Activated naive CD8-positive, alpha-beta T cell treated with anti-CD3 and anti-CD28 coated beads, Interleukin-2, amount 10 ng/mL, durations not matched to agents 7 days and 5 days (primary cell): ENCODE results near the gene ST6GALNAC5. TPM values are rescaled to one million over a fixed set of nuclear protein-coding genes. Genes with fewer than 3 reads are reported as not detected.

Experiments
- ATAC-seq: fragments of 150-1000 bp; cut with Tn5 transposase; one replicate; pipeline ENCODE4 v1.10.0; 2021; ENCODE audit warnings: low read depth, moderate library complexity
- POLR2A ChIA-PET: fragments of 350-600 bp; sonication (Branson Sonifier 250); formaldehyde crosslinking; loops from one replicate; lab custom pipeline; 2021; ENCODE audit warnings: antibody characterized with exemption; lab: Charles Lee
- DNase-seq: peaks from one replicate; pipeline ENCODE4 v3.0.0; 2021
- H3K27ac Mint-ChIP-seq: one replicate; pipeline ENCODE4 v1.8.0; 2022; ENCODE audit warnings: mild to moderate bottlenecking, mixed read lengths
- H3K27me3 Mint-ChIP-seq: one replicate; pipeline ENCODE4 v1.8.0; 2022; ENCODE audit warnings: mild to moderate bottlenecking, moderate library complexity, mixed read lengths
- H3K36me3 Mint-ChIP-seq: one replicate; pipeline ENCODE4 v1.8.0; 2021; ENCODE audit warnings: mild to moderate bottlenecking, mixed read lengths
- H3K4me1 Mint-ChIP-seq: one replicate; pipeline ENCODE4 v1.8.0; 2021; ENCODE audit warnings: mixed read lengths
- H3K4me3 Mint-ChIP-seq: one replicate; pipeline ENCODE4 v1.8.0; 2022; ENCODE audit warnings: mild to moderate bottlenecking, moderate library complexity, mixed read lengths
- H3K9me3 Mint-ChIP-seq: one replicate; pipeline ENCODE4 v1.8.0; 2021; ENCODE audit warnings: mixed read lengths
- total RNA-seq, 2 experiments: library from RNA; stranded (reverse); gene quantifications; one replicate each; pipeline ENCODE4 v1.2.3, GENCODE V29; 2021

ST6GALNAC5 gene
- total RNA-seq, 2 experiments from 2014 or later, result not detected

- ATAC-seq, result no peak
- Mint-ChIP-seq H3K4me1 (peaks cover 4% of the 10 kb centered on the region), H3K27ac (no peak overlapping the region), H3K9me3 (peaks cover 4% of the 10 kb centered on the region), H3K4me3 (no peak overlapping the region), H3K36me3 (no peaks in the 10 kb centered on the region), H3K27me3 (peaks cover 6% of the 10 kb centered on the region)
- POLR2A ChIA-PET, result no interaction called here
- DNase-seq, result no peak
Observed at GRCh38 chr1:77038000-77038399, 170.7 kb downstream of the ST6GALNAC5 start.

GRCh38 chr1:77039111-77039510 lies 171.8 kb downstream of the ST6GALNAC5 start:
- POLR2A ChIA-PET, result no interaction called here
- Mint-ChIP-seq H3K27me3 (peaks cover 6% of the 10 kb centered on the region), H3K4me3 (no peak overlapping the region), H3K4me1 (peaks cover 4% of the 10 kb centered on the region), H3K9me3 (peaks cover 4% of the 10 kb centered on the region), H3K36me3 (no peaks in the 10 kb centered on the region), H3K27ac (no peak overlapping the region)
- no peak for DNase-seq
- ATAC-seq, result no peak

GRCh38 chr1:77039739-77040138 lies 172.5 kb downstream of the ST6GALNAC5 start:
- DNase-seq (no peak), ATAC-seq (no peak)
- POLR2A ChIA-PET, result no interaction called here
- peaks cover 4% of the 10 kb centered on the region for H3K4me1 Mint-ChIP-seq
- no peak overlapping the region for H3K4me3 Mint-ChIP-seq
- no peak overlapping the region for H3K27ac Mint-ChIP-seq
- H3K36me3 Mint-ChIP-seq, result no peaks in the 10 kb centered on the region
- peaks cover 4% of the 10 kb centered on the region for H3K9me3 Mint-ChIP-seq
- peaks cover 3% of the 10 kb centered on the region for H3K27me3 Mint-ChIP-seq

- no peaks in the 10 kb centered on the region for H3K36me3 Mint-ChIP-seq
- H3K27ac Mint-ChIP-seq, result no peak overlapping the region
- H3K27me3 Mint-ChIP-seq, result peaks cover 3% of the 10 kb centered on the region
- POLR2A ChIA-PET, result no interaction called here
- no peak for ATAC-seq
- peaks cover 4% of the 10 kb centered on the region for H3K9me3 Mint-ChIP-seq
- H3K4me3 Mint-ChIP-seq, result no peak overlapping the region
- no peak for DNase-seq
- H3K4me1 Mint-ChIP-seq, result peaks cover 4% of the 10 kb centered on the region
Observed at GRCh38 chr1:77040826-77041225, 173.5 kb downstream of the ST6GALNAC5 start.

- POLR2A ChIA-PET, result no interaction called here
- Mint-ChIP-seq H3K36me3 (no peaks in the 10 kb centered on the region), H3K9me3 (no peaks in the 10 kb centered on the region), H3K27ac (no peak overlapping the region), H3K4me3 (no peak overlapping the region), H3K27me3 (peaks cover 9% of the 10 kb centered on the region), H3K4me1 (peaks cover 24% of the 10 kb centered on the region)
- ATAC-seq (peak; percentile 35), DNase-seq (no peak)
Observed at GRCh38 chr1:77044133-77044849, 177.0 kb downstream of the ST6GALNAC5 start.

- Mint-ChIP-seq H3K27me3 (peaks cover 9% of the 10 kb centered on the region), H3K9me3 (peaks cover 1% of the 10 kb centered on the region), H3K27ac (no peak overlapping the region), H3K36me3 (no peaks in the 10 kb centered on the region), H3K4me3 (peak overlapping the region; percentile 26), H3K4me1 (peaks cover 21% of the 10 kb centered on the region)
- no peak for DNase-seq
- no peak for ATAC-seq
- POLR2A ChIA-PET, result no interaction called here
Observed at GRCh38 chr1:77047575-77047974, 180.3 kb downstream of the ST6GALNAC5 start.

- Mint-ChIP-seq H3K27me3 (peaks cover 9% of the 10 kb centered on the region), H3K36me3 (no peaks in the 10 kb centered on the region), H3K4me3 (peak overlapping the region; percentile 26), H3K4me1 (peaks cover 21% of the 10 kb centered on the region), H3K27ac (peak overlapping the region; percentile 0), H3K9me3 (peaks cover 1% of the 10 kb centered on the region)
- POLR2A ChIA-PET, result no interaction called here
- peak; percentile 83 for ATAC-seq
- no peak for DNase-seq
Observed at GRCh38 chr1:77047978-77048614, 180.8 kb downstream of the ST6GALNAC5 start.

GRCh38 chr1:77048615-77049005 lies 181.3 kb downstream of the ST6GALNAC5 start:
- Mint-ChIP-seq H3K4me1 (peaks cover 21% of the 10 kb centered on the region), H3K4me3 (no peak overlapping the region), H3K36me3 (no peaks in the 10 kb centered on the region), H3K9me3 (peaks cover 1% of the 10 kb centered on the region), H3K27me3 (peaks cover 9% of the 10 kb centered on the region), H3K27ac (no peak overlapping the region)
- ATAC-seq, result no peak
- no peak for DNase-seq
- POLR2A ChIA-PET, result no interaction called here

- peaks cover 1% of the 10 kb centered on the region for H3K9me3 Mint-ChIP-seq
- no peaks in the 10 kb centered on the region for H3K36me3 Mint-ChIP-seq
- H3K27ac Mint-ChIP-seq, result no peak overlapping the region
- H3K4me3 Mint-ChIP-seq, result no peak overlapping the region
- peaks cover 6% of the 10 kb centered on the region for H3K27me3 Mint-ChIP-seq
- DNase-seq, result no peak
- ATAC-seq, result no peak
- peaks cover 19% of the 10 kb centered on the region for H3K4me1 Mint-ChIP-seq
- POLR2A ChIA-PET, result no interaction called here
Observed at GRCh38 chr1:77051425-77051824, 184.1 kb downstream of the ST6GALNAC5 start.

GRCh38 chr1:77056525-77056924 lies 189.2 kb downstream of the ST6GALNAC5 start:
- POLR2A ChIA-PET, result no interaction called here
- Mint-ChIP-seq H3K27me3 (peaks cover 13% of the 10 kb centered on the region), H3K4me3 (no peak overlapping the region), H3K36me3 (no peaks in the 10 kb centered on the region), H3K27ac (no peak overlapping the region), H3K9me3 (peaks cover 1% of the 10 kb centered on the region), H3K4me1 (peaks cover 10% of the 10 kb centered on the region)
- ATAC-seq (no peak), DNase-seq (no peak)

- H3K36me3 Mint-ChIP-seq, result no peaks in the 10 kb centered on the region
- peak overlapping the region; percentile 60 for H3K27ac Mint-ChIP-seq
- DNase-seq (no peak), ATAC-seq (no peak)
- H3K9me3 Mint-ChIP-seq, result no peaks in the 10 kb centered on the region
- POLR2A ChIA-PET, result no interaction called here
- H3K4me3 Mint-ChIP-seq, result no peak overlapping the region
- peaks cover 13% of the 10 kb centered on the region for H3K27me3 Mint-ChIP-seq
- peaks cover 10% of the 10 kb centered on the region for H3K4me1 Mint-ChIP-seq
Observed at GRCh38 chr1:77057994-77058585, 190.8 kb downstream of the ST6GALNAC5 start.

- Mint-ChIP-seq H3K4me1 (peaks cover 12% of the 10 kb centered on the region), H3K4me3 (no peak overlapping the region), H3K9me3 (peaks cover 2% of the 10 kb centered on the region), H3K27me3 (peaks cover 15% of the 10 kb centered on the region), H3K27ac (no peak overlapping the region), H3K36me3 (no peaks in the 10 kb centered on the region)
- DNase-seq, result no peak
- ATAC-seq, result no peak
- POLR2A ChIA-PET, result no interaction called here
Observed at GRCh38 chr1:77060000-77060399, 192.7 kb downstream of the ST6GALNAC5 start.

- DNase-seq (no peak), ATAC-seq (no peak)
- H3K27me3 Mint-ChIP-seq, result peaks cover 15% of the 10 kb centered on the region
- peaks cover 12% of the 10 kb centered on the region for H3K4me1 Mint-ChIP-seq
- H3K27ac Mint-ChIP-seq, result no peak overlapping the region
- POLR2A ChIA-PET, result no interaction called here
- peaks cover 2% of the 10 kb centered on the region for H3K9me3 Mint-ChIP-seq
- H3K36me3 Mint-ChIP-seq, result no peaks in the 10 kb centered on the region
- H3K4me3 Mint-ChIP-seq, result no peak overlapping the region
Observed at GRCh38 chr1:77061162-77061561, 193.9 kb downstream of the ST6GALNAC5 start.

GRCh38 chr1:77063118-77063517 lies 195.8 kb downstream of the ST6GALNAC5 start:
- Mint-ChIP-seq H3K4me1 (peaks cover 12% of the 10 kb centered on the region), H3K4me3 (no peak overlapping the region), H3K27ac (no peak overlapping the region), H3K36me3 (no peaks in the 10 kb centered on the region), H3K27me3 (peaks cover 17% of the 10 kb centered on the region), H3K9me3 (peaks cover 4% of the 10 kb centered on the region)
- POLR2A ChIA-PET, result no interaction called here
- DNase-seq, result no peak
- ATAC-seq, result no peak
